ENCODE data around the gene KCNA3. TPM values are rescaled to one million over a fixed set of nuclear protein-coding genes. Genes with fewer than 3 reads are reported as not detected.

KCNA3 gene
- total RNA-seq, 1 donor from 2014 or later = not detected

- H3K4me3 ChIP-seq (ENCODE audit: low read depth, low read length) = no peak overlapping the region
- TF ChIP-seq CTCF (conservative IDR thresholded peaks at IDR 0.05; ENCODE audit: low read depth, low read length) = no peak
- no peak for DNase-seq (ENCODE audit: low read depth)
Observed at GRCh38 chr1:110713221-110713620, 38.5 kb upstream of the KCNA3 start.

DNA sequence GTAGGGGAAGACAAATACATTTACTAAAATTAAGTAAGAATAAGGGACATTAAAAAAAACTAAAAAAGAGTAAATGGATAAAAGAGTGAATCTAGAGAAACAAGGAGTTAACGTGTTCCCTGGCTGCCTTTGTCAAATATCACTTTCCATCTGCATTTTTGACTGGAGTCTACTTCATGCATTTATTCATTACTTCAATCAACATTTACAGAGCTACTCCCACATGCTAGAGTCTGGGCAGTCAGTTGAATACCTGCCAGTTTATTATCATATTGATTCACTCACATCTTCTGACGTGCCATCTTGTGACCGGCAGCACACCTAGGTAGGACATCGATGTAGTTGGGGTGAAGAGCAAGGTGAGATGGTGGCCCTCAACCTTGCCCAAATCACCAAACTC, 35.6 kb upstream of the KCNA3 start:
- no peak overlapping the region for H3K4me3 ChIP-seq (ENCODE audit: low read depth, low read length)
- no peak for TF ChIP-seq CTCF (conservative IDR thresholded peaks at IDR 0.05; ENCODE audit: low read depth, low read length)
- DNase-seq (ENCODE audit: low read depth) = no peak

DNA sequence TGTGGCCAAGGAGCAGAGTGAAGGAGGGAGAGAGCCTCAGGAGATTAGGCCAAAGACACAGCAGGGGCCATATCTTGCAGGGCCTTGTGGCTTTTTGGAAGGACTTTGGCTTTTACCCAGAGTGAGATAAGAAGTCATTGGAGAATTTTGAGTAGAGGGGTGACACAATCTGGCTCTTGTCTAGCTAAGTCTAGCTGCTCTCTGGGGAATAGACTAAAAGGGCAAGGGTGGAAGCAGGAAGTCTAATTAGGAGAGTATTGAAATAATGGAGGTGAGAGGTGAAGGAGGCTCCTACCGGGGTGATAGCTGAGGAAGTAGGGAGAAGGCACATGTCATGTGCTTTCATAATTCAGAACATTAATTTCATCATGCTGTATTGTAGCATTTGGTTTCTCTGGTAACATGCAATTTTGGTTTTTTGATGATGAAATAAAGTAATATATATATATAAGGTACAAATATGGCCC, 34.3 kb upstream of the KCNA3 start:
- H3K4me3 ChIP-seq (ENCODE audit: low read depth, low read length) = no peak overlapping the region
- TF ChIP-seq CTCF (conservative IDR thresholded peaks at IDR 0.05; ENCODE audit: low read depth, low read length) = no peak
- no peak for DNase-seq (ENCODE audit: low read depth)

DNA sequence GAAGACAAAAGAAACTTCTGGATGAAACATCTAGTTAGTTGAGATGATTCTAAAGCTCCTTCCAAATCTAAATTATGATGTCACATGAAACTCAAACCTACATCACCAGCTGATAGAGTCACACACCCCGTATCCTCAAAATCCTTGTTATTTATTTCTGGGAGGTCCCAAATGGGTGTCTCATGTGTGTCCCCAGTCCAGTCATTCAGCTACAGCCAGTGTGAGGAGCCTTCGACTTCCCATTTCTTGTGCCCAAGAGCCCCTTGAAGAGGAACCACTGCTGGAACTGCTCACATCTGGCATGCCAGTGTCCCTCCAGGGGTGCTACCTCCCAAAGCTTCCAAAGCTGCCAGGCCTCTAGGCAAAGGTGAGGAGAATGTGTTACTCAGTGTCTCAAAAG, 32.5 kb upstream of the KCNA3 start:
- TF ChIP-seq CTCF (conservative IDR thresholded peaks at IDR 0.05; ENCODE audit: low read depth, low read length) = no peak
- H3K4me3 ChIP-seq (ENCODE audit: low read depth, low read length) = no peak overlapping the region
- no peak for DNase-seq (ENCODE audit: low read depth)

DNA sequence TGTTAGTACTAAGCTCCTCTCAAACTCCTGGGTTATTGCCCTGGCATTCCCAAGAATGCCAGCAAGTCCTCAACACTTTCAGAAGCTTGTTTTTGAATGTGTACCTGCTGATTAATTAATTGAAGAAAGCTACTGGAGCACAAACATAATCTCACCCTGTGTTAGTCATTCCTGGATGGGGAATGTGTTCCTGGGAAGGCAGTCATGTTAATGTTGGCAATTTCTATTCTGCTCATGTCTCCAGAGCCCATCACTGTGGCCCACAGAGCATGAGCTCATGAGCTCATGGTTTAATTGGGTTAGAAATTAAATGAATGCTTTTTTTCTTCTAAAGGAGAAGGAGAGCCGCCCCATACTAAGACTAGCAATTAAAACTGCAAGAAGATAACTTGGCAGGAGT, 31.9 kb upstream of the KCNA3 start:
- no peak overlapping the region for H3K4me3 ChIP-seq (ENCODE audit: low read depth, low read length)
- DNase-seq (ENCODE audit: low read depth) = peak; percentile 22
- TF ChIP-seq CTCF (conservative IDR thresholded peaks at IDR 0.05; ENCODE audit: low read depth, low read length) = no peak

GRCh38 chr1:110702260-110702659, 27.5 kb upstream of the KCNA3 start:
- H3K4me3 ChIP-seq (ENCODE audit: low read depth, low read length) = no peak overlapping the region
- TF ChIP-seq CTCF (conservative IDR thresholded peaks at IDR 0.05; ENCODE audit: low read depth, low read length) = no peak
- DNase-seq (ENCODE audit: low read depth) = no peak

DNA sequence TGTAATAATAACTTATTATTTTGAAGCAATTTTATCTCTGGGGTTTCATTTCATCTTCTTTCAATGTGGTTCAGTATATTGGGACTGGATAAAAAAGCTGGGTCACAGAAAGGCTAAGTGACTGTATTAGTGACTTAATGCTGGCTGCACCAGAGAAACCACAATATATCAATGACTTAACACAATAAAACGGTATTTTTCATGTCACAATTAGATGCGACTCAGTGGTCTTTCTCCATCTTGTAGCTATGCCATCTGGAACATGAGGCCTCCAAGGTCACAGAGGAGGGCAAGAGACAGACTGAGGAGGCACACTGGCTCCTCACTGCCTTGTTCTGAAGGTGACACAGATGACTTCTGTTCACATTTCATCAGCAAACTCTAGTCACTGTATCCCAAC, 26.0 kb upstream of the KCNA3 start:
- DNase-seq (ENCODE audit: low read depth) = no peak
- TF ChIP-seq CTCF (conservative IDR thresholded peaks at IDR 0.05; ENCODE audit: low read depth, low read length) = no peak
- no peak overlapping the region for H3K4me3 ChIP-seq (ENCODE audit: low read depth, low read length)
